UCSD-AML1 (cell line): ENCODE data around the gene ZMIZ1.

ENCODE experiments used
- DNase-seq: peaks from one replicate; lab custom pipeline; 2025; ENCODE audit not compliant: unreplicated experiment; lab: John Stamatoyannopoulos, UW

Gene ZMIZ1

DNA sequence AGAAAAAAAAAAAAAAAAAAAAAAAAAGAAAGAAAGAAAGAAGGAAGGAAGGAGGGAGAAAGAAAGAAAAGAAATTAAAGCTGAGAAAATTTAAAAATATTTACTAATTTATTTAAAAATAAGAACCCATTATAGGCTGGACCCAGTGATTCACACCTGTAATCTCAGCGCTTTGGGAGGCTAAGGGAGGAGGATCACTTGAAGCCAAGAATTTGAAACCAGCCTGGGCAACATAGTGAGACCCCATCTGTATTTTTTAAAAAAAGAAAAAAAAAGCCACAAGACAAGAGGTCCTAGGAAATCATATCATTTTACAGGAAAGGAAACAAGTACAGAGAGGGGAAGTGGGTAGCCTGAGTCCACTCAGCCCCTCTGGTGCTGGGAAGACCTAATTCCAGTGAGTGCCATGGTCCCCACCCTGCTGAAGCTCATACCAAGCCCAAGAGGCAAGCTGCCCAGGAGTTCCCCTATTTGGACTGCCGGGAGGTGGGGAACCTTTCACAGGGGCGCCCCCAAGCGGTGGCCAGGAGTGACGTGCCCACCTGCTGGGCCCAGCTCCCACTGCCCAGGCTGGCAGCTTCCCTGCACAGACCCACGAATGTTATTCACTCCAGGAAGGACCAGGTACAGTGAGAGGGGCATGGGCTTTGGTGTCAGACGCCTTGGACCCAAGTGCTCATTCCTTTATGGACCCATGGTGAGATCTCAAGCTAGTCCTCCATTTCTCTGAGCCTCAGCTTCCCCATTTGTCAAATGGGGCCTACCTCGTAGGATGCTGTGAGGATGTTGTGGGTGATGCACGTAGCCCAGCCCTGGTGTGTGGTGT lies 133.6 kb downstream of the ZMIZ1 start:
- peak; percentile 67 for DNase-seq

DNA sequence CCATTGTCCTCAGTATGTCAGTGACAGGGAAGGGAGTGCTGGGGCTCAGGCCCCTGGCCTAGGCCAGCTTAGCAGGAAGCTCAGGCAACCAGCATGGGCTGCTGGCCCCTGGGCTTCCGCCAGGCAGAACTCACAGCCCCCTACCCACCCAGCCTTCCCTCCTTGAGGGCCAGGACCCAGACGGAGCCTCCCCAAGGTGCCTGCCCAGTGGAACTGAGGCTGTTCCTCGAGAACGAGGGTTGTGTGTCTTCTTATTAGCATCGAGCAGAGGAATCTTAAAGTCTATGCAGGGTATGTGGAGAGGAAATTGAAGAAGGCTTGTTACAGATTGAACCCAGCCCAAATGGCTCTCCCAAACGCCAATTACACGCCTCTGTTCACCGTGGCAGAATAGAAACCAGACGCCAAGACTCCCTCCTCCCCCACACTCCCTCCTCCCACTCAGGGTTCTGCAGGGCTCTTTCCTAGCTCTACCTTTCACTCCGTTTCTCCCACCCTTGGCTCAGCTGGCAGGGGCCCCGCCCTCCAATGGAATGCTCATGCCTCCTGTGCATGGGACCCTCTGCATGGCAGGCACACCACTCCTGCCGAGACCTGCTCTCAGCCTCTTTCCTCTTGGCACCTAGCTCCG lies 134.4 kb downstream of the ZMIZ1 start:
- no peak for DNase-seq

DNA sequence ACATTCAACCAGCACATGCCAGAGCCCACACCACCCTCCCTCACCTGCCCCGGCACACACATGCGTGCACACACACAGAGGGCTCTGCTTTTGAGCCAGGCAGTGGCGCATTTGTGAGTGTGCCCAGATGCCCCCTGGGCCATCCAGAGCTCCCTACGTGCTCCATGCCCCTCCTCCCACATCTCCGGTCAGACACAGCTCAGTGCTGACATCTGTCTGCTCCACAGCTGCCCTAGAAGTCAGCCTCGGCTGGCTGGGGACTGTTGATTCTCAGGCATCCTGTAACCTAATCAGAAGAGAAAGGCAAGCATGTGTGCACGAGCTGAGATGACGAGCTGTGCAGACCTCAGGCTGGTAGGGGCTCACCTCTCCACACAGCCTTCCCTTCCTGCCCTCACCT lies 135.1 kb downstream of the ZMIZ1 start:
- no peak for DNase-seq

DNA sequence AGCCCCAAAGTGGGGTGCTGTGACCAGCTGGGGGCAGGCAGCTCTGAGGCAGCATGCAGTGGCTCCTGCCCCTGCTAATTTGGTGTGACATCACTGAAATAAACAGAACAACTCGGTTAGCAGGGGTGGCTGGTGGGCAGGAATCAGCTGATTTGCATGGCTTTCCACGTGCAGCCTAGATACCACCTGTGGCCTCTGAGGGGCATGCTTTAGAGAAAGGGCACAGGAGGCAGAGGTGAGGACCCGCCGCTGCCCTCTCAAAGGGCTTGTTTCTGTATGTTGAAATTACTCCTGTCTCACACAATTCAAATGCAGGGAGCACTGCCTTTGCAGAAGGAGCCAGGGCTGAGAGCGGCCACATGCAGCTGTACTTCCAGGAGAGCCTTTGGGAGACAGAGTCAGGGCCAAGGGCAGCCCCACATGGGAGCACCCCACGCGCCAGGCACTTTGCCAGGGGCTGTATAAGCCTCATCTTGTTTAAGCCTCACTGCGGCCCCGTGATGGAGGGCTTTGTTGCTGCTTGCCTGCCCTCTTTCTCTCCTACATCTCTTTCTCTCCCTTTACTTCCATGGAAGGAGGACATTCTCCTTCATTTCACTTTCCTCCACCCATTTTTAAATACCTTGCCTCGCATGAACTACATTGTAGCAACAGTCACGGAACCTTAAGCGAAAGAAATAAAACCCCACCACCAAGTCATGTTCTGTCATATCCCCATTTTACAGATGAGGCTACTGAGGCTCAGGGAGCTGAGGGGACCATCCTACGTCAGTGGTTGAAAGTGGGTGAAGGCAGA lies 137.7 kb downstream of the ZMIZ1 start:
- no peak for DNase-seq

DNA sequence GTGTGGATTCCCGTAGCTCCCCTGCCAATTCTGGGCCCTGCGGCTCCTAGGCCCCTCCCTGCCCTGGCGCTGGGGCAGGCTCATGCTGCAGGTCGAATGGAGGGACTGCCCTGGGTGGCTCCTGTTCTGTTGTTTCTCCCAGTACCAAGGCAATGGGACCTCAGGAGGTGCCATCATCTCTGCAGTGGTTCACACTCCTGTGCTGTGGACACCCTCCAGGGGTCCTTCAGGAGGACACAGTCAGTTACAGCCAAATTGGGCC lies 138.3 kb downstream of the ZMIZ1 start:
- no peak for DNase-seq

DNA sequence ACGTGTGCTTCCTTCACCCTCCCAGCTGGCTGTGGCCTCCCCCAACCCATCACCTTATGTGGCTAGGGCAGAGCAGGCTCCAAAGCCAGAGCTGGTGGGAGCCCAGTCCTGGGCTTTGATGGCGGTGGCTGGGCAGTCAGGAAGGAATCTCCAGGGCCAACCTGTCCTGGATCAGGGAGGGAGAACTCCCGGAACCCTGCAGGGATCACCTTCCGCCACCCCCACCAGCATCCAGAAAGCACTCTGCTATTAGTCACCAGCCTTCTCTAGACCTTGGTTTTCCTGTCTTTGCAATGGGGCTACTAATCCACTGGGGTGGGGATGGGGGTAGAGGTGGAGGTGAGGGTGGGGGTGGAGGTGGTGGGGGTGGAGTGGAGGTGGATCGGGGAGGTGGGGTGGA lies 139.0 kb downstream of the ZMIZ1 start:
- DNase-seq: no peak

DNA sequence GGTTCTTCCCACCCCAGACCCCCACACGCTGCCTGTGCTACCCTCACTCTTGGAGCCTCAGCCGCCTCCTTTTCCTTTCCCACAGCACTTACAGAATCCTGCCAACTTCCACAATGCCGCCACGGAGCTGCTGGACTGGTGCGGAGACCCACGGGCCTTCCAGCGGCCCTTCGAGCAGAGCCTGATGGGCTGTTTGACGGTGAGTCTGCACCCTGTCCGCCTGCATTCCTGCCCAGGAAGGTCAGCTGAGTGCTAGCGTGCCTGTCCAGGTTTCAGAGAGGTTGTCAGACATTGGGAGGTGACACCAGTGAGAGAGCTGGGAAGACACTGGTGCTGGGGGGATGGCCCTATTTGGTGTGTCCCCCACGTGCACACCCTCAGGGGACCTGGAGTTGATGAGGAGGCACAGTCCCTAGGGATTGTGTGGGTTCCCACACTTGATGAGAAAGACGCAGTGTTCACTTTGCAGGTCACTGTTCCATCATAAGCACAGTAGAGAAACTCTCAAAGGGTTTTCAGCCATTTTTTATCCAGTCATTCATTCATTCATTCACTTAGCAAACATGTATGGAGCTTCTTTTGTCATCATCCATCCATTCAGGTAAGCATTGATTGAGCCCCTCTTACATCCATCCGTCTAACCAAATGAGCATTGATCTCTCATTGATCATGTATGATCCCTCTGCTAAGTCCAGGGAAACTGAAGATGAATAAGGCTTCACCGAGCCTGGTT lies 139.7 kb downstream of the ZMIZ1 start:
- DNase-seq: no peak

DNA sequence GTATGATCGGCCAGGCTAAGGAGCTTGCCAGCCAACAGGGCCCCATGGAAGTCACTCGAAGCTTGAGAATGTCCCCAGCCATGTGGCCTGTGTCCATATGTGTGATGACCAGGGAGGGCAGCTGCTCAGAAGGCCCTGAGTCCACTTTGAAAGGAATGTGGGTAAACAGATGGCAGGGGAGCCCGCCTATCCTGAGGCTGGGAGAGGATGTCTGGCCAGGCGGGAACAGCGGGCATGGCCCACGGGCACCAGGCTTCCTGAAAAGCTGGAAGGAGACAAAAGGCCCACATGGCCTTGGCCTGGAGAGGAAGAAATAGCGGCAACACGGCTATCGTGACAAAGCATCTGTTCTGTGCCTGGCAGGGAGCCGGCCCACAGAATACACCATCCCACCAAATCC lies 140.6 kb downstream of the ZMIZ1 start:
- no peak for DNase-seq

DNA sequence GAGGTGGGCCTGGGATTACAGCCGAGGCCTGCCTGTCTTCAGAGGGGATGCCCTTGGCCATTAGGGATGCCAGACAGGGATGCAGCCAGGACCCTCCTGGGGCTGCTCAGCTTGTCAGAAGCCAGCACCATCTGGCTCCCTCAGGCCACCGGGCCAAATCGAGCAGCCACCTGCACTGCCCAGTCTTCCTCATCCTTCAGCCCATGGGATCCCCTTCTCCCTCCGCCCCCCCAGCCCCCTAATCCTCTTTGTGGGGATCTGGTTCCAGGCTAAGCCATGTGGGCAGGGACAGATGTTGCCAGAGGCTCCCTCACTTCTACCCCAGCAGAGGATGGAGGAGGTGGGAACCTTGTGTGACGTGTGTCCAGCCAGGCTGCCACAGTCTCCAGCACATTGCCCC lies 141.1 kb downstream of the ZMIZ1 start:
- DNase-seq: no peak

DNA sequence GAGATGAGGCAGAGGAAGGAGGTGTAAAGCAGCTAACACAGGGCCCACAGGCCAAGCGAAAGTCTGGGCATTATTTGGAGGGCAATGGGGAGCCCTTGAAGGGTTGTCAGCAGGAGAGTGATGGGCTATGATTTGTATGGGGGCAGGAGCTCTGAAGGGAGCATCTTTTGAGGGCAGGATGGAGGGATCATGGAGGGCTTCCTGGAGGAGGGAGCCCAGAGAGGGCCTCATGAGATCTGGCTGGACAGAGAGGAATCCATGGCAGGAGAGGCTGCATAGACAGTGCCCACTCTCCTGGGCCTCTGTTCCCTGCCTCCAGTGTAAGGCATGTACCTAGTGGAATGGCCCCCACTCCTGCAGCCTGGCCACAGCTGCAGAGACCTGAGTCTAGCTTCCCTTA lies 141.9 kb downstream of the ZMIZ1 start:
- no peak for DNase-seq

DNA sequence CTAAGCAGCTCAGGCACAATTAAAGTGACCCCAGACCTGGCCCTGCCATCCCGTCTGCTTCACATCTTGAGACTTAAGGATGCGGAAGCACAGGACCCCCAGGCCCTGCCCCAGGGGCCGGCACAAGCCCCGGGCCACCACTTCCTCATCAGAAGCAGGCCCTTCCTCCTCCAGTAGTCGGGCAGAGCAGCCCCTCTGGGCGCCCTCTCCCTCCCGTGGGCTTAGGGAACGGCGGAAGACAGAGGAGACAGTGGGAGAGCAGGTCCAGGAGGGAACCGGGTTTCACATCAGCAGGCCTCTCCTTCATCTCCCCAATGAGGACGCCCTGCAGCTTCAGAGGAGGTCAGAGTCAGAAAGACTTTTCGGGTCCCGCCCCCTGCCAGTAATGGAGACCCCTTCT lies 142.8 kb downstream of the ZMIZ1 start:
- DNase-seq: no peak

DNA sequence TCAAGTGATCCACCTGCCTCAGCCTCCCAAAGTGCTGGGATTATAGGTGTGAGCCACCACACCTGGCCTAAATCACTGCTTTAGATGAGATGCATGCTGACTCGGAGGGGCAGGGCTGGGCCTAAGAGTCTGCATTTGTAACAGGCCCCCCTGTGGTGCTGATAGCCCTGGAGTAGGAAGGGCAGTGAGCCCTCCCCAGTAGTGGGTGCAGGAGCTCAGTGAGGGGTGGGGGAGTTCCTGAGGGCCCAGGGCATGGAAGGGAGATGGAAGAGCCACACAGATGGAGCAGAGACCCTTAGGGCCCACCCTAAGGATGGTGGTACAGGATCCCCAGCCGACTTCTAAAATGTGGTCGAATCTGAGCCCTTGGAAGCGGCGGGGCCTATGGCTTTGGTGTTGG lies 146.8 kb downstream of the ZMIZ1 start:
- DNase-seq: no peak

DNA sequence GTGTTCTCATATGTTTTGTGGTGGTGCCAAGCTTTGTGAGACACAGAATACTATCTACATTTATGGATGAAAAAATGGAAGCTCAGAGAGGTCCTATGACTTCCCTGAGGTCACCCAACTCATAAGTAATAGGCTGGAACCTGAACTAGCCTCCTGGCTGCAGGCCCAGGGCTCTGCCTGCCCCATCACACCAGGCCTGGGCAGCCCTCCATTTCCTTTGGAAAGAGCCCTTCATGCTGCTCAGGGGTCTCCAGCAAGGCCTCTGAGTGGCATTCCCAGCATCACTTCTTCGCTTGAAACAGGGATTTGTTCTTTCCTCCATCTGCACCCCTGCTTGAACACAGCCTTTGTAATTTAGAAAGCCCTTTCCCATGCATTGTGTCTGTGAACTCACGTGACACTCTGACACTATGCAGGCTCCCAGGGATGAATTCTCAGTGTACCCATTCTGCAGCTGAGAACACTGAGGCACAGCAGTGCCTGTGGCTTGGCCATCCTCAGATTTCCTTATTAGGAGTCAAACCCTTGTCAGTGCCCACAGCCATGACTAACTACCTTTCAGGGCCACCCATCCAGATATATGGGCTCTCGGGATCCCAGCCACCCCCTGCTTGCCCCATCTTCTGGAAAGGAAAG lies 150.7 kb downstream of the ZMIZ1 start:
- no peak for DNase-seq

DNA sequence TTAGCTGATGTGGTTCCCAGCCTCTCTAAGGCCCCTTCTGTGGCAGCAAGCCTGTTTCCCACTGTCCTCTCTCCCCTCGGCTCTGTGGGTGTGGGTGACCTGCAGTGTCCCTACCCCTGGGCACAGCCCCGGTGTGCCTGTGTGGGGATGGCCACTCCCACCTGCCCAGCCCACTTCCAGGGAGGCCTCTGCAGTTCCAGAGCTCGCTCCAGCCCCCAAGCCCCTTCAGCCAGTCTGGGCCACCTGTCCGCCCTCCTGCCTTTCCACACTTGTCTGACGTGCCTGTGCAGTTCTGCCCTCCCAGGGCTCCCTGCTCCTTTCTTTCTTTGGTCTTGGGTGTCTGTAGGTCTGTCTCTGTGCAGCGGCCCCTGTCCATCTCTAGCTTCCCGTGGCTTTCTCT lies 151.5 kb downstream of the ZMIZ1 start:
- no peak for DNase-seq

DNA sequence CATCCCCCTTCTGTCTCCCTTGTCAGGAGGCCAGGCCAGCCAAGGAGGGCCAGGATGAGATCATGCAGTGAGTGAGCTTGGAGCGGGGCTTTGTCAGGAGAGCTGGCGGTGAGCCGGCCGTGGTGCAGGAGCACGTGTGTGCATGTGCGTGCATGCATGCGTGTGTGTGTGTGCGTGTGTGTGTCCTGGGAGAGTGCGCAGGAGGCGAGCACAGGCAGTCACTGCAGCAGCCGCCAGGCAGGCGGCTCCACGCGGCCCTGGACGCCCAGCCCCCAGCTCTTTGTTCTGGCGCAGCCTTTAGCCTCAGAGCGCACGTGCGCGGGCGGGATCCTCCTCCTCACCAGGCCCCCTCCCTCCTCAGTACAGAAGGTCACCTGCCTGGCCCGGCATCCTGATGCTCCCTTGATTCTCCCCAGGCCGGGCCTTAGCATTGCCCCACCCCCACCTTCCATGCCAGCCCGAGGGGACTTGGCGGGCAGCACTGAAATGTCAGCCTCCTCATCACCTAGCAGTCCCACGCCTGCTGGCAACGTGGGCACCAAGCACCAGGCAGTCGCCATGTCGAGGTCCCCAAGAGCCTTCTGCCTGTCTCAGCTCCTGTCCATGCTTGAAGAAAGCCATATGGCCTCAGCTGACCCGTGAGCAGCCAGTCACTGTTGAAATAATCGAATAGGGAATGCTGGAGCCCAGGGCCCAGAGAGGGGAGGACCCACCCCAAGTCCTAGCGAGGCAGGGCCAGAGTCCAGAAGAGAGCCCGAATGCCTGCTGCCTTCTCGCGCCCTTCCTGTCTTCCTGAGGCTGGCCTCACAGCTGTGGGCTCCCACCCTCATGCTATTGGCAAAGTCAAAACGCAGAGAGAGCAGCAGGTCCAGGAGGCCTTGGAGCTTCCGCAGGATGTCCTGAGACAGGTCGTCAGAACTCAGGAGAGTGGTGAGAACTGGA lies 152.6 kb downstream of the ZMIZ1 start:
- no peak for DNase-seq

DNA sequence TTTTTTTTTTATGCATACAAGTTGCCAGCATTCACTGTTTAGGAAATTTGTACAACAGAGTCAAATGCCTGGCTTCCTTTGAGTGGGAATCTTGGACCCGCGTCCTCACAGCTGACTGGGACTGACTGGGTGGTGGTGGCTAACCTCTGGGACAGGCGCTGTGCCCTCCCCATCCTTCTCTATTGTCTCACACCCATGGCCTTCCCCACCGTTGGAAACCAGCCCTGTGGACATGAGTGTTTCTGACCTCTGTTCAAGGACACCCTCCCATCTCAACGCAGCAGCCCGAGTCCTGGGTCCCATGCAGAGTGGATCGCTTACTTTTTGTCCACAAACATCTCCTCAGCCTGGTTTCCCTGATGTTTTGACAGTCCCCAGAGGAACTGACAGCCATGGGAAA lies 153.4 kb downstream of the ZMIZ1 start:
- no peak for DNase-seq

DNA sequence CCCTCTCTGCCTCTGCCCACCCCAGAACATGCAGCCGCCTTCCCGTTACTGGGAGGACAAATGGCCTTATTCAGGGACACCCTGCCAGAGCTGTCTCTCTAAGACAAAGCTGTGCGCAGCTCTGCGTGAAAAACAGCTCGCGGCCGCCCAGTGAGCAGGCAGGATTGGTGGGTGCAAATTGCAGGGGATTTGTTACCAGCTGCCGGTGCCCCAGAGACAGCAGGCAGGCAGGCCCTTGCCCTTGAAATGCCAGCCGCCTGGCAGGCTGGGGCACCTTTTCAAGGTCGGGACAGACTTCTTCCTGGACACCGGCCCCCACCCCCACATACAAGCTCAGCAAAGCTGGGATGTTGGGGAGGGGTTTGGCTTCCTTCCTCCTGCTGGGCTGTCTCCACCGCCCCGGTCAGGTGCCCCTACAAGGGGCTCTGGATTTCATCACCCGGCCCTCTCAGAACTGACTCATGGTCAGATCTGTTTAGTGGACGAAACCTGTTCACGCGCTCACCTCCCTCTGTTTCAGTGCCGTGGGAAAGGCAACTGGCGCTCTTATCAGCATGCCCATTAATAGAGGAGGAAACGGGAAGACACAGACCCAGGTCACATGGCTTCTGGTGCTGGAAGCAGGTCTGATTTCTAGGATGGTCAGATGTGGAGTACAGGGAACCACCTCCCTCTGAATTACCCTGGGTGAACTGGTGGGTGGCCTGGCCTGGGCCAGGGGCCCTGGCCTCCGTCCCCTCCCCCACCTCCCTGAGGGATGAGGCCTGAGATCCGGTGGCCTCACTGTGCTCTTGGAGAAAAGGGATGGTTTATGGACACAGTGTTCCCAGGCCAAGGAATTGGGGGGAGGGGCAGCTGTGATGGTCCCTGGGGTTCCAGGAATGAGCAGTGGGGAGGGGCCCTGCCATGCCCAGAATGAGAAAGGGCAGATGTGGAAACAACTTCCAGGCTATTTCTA lies 154.6 kb downstream of the ZMIZ1 start:
- DNase-seq: no peak

DNA sequence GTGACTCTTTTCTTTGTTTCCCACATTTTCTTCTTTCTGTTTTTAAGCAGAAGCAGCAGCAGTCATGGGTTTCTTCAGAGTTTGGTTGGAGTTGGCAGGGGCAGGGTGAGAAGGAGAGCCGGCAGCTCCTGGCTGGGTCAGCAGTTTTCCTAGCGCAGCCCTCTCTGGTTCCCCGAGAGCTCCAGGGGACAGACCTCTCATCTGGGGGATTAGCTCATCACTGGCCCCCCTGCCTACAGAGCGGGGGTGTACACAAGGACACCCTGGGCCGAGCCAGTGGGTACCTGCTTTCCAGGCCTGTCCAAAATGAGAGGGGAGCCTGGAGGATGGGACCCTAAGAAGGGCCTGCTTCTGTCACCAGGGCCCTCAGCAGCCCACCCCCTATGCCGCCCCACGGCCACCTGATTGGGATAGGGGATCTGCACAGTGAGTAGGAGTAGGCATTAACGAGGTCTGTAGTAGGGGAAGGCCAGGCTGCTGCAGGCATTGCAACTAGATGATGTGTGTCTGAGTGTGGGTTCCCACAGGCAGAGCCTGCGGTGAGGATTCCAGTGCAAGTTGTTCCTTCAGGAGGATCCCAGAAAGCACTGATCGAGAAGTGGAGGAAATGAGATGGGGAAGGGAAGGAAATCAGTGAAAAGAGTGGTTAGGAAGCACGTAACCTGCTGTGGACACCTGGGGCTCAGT lies 155.6 kb downstream of the ZMIZ1 start:
- DNase-seq: no peak
